HG03378 (cell line): Measurements from ENCODE around the gene UNK.

ENCODE experiments used
- ATAC-seq: cut with Tn5 transposase; IDR thresholded peaks from one replicate; pipeline ENCODE4 v1.9.1; 2021; ENCODE audit warnings: mild to moderate bottlenecking, moderate library complexity; ENCODE audit not compliant: unreplicated experiment

The UNK gene

DNA sequence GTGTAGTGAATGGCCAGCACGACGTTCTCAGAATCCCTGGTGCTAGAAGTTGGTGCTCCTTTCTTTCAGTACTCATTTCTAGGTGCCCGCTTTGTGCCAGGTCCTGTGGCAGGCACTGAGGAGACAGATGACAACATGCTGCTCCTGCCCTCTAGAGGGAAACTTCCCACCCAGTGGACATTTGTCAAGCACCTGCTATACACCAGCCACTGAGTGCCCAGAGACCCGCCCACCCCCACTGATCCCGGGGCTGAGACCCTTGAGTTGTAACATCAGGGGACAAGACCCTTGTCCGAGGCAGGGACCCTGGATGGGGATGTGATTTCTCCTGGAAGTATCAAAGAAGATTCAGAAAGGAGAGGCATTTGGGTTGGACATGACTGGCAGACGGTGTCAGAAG, 34.5 kb downstream of the UNK start:
- no peak for ATAC-seq

DNA sequence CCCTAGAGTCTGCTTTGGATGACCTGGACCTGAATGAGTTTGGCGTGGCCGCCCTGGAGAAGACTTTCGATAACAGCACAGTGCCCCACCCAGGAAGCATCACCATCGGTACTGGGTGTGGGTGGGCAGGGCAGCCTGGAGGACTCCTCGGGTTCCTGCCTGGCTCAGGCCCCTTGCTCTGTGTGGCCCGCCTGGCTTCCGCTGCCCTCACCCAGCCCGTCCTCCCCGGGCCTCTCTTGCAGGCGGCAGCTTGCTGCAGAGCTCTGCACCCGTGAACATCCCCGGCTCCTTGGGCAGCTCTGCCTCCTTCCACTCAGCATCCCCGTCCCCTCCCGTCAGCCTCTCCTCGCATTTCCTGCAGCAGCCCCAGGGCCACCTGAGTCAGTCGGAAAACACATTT, 35.1 kb downstream of the UNK start:
- ATAC-seq, result no peak

DNA sequence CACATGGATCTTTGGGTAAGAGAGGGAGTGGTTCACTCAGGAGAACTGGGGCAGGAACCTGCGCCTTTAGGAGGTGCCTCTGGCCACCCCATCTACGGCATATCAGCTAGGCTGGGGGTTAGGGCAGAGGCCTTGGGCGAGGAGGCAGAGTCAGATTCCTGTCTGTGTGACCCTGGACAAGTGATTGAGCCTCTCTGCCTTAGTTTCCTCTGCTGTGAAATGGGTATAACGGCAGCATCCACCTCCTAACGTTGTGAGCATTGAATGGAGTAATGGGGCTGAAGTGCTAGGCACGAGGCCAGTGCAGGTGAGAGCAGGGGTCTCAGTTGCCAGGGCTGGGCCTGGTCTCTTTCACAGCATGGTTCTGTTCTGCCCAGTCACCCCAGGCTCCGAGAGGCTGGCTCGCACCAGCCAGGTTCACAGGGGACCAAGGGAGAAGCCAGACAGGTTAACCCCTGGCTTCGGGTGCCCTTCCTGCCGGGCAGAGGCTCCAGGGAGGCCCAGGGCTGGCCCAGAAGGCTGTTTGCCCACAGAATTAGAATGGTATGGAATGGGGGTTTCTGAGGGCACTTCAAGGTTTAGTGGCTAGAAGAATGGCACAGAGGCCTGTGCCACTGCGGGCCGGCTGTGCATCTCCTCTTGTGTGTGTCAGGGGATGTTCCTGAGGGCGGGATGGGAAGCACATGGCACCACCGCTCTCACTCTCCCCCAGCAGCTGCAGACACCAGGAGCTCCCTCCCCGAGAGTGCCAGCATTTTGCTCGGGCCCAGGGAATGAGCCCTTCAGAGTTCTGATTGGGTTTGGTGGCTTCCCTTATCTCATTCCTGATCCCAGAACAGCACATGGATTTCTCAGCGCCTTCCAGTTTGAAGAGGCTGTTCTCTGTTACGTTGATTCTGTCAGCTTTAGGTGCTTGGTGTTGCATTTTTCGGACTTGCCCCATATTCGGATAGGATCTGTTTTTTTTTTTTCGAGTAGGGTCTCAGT, 35.8 kb downstream of the UNK start:
- no peak for ATAC-seq

DNA sequence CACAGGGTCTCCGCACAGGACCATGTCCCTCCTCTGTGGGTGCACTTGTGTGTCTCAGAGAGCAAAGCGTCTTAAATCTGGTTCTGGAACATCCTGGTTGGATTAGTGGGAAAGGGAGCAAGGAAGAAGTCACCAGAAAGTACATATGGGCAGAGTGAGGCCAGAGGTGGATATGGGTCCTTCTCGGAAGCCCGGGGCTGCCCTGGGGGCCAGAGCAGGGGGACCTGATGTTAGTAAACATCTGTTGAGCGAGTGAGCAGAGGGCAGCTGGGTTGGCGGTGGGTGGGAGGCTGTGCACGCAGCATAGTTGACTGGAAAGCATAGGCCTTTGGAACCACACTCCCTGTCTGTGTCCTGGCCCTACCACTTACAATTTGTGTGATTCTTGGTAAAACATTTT, 36.9 kb downstream of the UNK start:
- no peak for ATAC-seq

DNA sequence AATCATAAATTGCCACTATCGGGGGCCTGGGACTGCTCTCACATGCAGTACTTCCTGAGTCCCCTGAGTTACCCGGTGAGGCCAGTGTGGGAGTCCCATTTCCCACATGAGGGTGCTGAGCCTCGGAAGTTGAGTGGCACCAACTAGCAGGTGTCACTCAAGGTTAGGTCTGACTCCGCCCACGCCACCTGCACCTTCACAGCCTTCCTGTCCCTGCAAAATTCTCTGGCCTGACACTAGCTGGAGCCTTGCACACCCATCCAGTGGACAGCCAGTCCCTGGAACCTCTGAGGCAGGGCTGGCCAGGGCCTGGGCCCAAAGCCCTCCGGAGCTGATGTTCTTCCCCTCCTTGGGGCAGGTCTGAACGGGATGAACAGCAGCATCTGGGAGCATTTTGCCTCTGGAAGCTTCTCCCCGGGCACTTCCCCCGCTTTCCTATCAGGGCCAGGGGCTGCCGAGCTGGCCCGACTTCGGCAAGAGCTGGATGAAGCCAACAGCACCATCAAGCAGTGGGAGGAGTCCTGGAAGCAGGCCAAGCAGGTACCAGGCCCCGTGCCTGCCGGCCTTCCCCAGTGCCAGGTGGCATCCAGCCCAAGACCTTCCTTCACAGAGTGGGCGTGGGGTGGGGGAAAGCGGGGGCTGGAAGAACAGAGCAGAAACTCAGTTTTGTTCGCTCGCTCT, 37.7 kb downstream of the UNK start:
- ATAC-seq, result no peak

DNA sequence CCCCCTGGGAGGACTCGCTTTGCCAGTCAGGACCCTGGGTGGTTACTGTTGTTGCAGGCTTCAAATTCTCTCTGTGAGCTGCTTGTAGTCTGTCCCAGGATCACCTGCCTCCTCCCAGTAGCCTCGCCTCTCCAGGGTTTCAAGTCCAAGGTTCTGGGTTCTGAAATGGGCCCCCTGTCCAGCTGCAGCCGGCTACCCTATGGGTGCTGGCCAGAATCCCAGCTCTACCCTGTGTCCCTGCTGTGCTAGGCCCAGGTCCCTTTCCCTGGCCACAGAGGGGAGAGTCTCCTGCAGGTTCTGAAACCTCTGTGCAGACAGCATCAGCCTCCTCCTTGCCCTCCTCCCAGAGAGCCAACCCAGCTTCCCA, 38.2 kb downstream of the UNK start:
- ATAC-seq, result no peak

DNA sequence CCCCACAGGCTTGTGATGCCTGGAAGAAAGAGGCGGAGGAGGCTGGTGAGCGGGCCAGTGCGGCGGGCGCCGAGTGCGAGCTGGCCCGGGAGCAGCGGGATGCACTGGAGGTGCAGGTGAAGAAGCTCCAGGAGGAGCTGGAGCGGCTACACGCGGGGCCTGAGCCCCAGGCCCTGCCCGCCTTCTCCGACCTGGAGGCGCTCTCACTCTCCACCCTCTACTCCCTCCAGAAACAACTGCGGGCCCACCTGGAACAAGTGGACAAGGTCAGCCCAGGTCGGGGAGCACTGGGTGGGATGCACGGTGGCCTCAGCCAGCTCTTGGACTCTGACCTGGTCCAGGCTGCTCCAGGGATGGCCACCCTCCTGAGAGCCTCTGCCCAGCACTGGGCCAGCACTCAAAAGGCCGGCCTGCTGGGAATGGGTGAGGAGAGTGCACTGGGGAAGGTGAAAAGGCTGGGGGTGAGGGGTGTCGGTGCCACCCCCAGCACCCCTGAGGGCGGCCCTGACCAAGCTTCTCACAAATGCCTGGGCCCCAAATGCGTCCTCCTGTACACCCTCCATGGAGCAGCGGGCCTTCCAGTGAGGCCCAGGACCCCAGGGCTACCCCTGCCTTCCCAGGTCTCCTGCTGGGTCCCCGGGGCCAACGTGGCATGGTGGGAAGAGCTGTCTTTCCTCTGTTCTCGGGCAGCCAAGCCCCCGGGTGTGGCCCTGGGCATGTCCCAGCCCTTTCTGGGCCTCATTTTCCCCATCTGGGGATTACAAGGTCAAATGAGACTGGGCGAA, 38.8 kb downstream of the UNK start:
- no peak for ATAC-seq

DNA sequence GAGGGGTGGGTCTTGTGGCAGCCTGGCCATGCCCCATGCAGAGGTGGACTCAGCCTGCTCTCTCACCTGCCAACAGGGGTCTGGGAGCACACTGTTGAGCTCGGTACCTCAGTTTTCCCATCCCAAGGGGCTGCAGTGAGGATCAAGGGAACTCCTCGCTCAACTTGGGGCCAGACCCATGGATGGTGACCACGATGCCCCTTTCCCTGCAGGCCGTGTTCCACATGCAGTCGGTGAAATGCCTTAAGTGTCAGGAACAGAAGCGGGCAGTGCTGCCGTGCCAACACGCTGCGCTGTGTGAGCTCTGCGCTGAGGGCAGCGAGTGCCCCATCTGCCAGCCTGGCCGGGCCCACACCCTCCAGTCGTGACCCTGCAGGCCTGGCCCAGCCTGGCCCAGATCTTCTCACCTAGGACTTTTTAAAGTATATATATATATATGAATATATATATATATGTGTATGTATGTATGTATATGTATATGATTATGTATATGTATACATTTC, 39.5 kb downstream of the UNK start:
- ATAC-seq, result no peak

DNA sequence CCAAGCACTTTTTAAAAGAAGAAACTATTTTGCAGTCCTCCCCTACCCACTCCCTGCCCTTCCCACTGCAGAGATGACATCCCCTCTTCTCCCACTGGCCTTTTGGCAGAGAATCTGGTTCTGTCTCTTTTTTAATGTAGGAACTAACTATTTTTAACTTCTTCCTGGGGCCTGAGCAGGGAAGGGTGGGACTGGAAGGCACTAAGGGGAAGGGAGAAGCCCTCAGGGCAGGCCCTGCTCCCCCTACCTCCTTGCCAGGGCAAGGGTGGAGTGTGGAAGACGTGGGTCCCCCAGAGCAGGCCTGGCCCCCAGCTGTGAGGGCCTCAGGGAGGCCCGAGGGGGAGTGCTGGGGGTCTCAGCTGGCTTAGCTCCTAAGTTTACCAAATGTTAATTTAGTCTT, 40.1 kb downstream of the UNK start:
- ATAC-seq, result no peak

DNA sequence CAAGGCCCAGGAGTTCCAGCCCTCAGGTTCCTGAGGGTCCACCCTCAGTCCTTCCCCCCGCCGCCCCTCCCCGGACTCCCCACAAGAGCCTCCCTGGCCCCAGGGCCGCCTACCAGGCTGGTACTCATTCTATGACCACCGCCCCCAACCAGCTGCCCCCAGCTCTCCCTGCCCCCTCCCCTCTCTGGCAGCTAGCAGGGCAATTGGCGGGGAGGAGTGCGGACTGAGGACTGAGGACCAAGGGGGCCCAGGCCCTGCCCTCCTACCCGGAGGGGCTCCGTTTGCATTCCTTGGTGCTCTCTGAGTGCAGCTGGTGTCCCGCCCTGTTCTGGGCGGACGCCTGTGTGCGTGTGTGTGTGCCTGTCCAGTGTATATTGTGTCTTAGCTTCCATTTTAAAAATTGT, 40.5 kb downstream of the UNK start:
- no peak for ATAC-seq

DNA sequence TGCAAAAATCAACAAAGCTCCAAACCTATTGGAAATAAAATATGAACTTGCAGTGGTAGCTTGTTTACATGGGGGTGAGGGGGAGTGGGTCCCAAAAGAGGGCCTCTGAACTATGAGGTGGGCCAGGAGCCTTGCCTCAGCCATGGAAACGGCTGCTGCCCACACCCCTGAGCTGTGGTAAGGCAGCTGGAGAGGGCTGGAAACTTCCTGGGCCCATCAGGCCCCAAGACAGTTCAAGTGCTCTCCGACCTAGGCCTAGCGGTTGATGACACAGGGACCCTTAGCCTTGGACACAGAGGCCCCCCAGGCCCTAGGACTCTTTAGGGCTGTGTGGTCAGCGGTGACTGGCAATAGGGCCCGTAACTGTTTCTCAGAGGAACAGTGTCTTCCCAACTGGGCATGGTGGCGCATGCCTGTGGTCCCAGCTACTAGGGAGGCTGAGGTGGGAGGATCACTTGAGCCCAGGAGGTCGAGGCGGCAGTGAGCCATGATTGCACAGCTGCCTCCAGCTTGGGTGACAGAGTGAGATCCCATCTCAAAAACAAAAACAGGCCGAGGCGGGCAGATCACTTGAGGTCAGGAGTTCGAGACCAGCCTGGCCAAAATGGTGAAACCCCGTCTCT, 41.3 kb downstream of the UNK start:
- no peak for ATAC-seq

DNA sequence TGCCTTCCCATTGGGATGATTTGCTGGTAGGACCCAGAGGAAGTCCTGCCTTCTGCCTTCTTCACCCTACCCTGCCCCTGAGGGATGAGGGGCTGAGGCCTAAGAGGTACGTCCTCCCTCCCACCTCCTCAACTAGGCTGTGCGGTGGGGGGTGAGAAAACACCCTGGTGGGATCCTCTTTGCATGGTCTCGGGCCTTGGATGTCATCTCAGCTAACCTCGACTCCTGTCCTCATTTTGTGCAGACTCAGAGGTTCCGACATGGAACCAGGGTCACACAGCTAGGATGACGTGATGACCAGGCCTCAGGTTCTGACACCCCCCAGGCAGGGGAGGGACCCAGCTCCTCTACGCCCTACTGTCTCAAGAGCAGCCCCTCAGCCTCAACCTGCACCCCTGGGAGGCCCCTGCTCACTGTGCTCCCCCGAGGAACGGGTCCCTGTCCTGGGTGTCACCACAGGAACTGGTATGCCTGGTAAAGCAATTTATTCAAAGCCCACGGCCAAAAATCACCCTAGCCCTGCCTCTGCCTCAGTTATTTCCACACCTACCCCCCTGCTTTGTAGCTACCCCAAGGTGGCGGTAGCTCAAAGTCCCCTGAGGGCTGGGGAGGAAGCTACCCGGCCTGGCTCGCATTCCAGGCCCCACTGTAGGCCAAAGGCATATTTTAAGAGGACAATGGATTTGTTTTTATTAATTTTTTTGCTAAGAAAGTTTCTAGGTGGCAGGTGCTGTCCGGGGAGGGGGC, 42.1 kb downstream of the UNK start:
- no peak for ATAC-seq

DNA sequence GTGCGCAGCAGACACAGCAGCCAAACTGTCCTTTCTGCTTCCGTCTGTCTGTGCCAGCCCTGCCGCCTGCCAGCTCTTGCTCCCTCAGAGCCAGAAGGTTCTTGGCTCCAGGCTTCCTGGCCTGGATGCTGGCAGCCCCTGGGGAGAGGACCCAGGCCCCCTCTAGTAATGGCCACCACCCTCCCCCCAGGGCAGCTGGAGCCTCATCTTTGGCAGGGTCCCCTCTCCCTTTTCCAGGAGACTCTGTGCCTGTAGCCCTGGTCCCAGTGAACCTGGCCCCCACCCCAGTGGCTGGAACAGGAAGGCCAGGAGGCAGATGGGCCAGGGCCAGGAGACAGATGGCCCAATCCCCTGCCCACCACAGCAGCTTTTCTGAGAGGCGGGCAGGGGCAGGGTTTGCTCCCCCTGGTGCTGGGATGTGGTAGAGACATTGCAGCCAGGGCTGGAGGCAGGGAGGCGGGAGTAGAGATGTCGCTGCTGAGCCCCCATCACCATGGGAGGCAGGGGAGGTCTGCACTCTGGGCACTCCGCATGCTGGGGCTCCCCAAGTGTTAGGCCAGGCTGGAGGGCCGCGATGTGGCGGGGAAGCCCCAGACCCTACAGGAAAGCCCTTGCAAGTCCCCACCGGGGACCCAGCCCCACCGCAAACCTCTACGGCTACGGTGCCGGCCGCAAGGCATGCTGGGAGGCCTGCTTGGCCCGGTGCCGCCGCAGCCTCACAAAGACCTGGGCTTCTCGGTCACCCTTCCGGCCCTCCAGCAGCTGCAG, 42.9 kb downstream of the UNK start:
- no peak for ATAC-seq

DNA sequence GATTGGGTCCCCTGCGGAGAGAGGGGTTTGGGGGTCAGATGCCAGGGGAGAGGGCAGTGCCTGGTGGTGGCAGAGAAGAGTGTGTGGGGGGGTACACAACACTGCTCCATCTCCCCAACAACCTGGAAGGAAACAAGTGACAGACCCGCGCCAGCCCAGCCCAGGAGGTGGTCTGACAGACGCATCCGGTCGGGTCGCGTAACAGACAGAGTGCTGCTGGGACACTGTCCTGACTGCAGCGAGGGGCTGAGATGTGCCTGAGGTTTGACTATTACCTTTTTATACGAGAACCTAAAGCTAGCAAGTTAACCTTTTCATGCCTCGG, 43.4 kb downstream of the UNK start:
- ATAC-seq, result no peak

DNA sequence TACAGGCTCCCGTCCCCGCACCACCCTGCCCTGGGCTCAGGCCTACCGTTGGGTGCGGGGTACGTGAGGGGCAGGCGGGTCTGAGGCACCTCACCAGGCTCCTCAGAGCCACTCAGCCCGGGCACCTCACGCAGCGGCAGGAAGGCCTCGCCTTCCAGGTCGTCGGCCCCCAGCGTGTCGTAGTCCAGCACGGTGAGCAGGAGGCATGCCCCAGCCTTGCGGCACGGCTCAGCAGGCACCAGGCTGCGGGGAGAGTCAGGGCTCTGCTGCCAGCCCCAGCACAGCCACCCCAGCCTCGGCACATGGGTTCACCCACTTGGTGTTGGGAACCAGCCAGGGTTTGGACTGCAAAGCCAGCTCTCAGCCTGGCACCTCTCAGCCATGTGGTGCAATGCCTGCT, 44.1 kb downstream of the UNK start:
- ATAC-seq, result no peak

DNA sequence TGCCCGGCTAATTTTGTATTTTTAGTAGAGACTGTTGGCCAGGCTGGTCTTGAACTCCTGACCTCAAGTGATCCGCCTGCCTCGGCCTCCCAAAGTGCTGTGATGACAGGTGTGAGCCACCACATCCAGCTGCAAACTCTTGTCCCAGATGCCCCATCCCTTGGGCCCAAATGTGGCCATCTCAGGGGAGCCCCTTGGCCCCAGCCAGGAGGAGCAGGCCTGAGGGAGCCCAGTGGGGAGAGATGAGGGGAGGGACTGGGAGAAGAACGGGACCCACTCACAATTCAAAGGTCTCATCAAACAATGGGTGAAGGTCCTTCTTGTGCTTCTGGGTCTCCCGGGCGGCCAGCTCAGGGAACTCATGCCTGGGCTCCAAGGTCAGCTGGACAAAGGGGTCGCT, 45.1 kb downstream of the UNK start:
- ATAC-seq, result no peak

DNA sequence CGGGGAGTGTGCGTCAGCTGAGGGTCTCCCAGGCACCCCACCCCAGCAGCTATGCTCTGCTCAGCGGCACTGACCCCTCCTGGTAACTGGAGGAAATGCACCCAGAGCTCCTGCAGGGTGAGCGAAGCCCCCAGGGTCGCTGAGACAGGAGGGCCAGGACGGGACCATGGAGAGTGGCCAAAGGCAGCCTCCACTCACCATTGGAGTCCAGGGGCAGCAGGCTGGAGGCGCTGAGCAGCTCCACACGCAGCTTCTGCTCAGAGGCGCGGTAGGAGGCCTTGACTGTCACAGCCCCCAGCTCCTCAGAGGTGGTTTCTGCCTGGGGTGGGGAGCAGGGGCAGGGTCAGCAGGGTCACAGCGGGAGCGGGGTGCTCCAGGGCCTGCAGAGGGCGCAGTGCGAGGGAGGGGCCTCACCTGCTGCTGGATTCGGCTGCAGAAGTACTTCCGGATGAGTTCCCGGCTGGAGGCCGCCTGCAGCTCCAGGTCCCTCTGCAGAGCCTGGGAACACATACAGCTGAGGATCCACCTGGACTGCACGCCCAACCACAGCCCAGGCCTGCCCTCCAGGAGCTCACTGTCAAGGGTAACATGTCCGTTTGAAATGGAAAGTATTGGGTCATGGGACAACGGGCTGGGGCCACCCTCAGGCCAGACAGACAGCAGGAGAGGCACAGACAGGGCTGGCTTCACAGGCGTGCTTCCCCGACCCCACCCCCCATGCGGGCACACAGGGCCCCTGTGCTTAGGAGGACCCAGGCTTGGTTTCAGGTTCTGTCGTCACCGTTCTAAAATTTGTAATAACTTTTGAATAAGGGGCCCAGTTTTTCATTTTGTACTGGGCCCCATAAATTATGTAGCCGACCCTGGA, 45.8 kb downstream of the UNK start:
- no peak for ATAC-seq

DNA sequence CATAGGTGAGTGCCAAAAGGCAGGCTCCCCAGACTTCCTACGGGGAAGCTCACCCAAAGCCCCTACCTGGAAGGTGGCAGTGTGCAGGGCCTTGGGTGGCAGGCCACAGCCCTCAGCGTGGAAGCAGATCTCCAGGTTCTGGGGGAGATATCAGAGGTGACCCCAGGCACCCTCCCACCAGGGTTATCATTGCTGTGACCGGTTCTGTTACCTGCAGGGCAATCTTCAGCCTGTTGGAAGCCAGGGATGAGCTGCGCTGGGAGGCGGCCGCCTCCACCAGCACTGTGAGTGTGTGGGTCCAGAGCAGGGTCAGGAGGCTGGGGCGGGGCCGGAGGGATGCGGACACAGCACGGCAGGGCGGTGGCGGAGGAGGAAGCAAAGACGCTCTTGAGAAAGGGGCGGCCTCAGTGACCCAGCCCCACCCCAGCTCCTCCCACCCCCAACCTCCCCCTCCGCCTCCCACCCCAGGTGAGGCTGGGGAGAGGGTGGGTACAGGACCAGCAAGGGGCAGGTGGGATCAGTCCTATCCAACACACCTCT, 46.5 kb downstream of the UNK start:
- no peak for ATAC-seq
